HG03196 (cell line): Measurements from ENCODE around the gene LAMC3.

Experiments used
- ATAC-seq: cut with Tn5 transposase; IDR thresholded peaks from one replicate; pipeline ENCODE4 v1.9.1; 2021; ENCODE audit not compliant: unreplicated experiment

The LAMC3 gene

GRCh38 chr9:131042666-131043065 is 33.7 kb downstream of the LAMC3 start:
- ATAC-seq = no peak

- no peak for ATAC-seq
Measured at GRCh38 chr9:131043087-131043486, 34.1 kb downstream of the LAMC3 start.

GRCh38 chr9:131043646-131044045 is 34.7 kb downstream of the LAMC3 start:
- ATAC-seq = no peak

- no peak for ATAC-seq
Measured at GRCh38 chr9:131045300-131046092, 36.5 kb downstream of the LAMC3 start.

GRCh38 chr9:131046093-131046380 is 37.1 kb downstream of the LAMC3 start:
- no peak for ATAC-seq

- no peak for ATAC-seq
Measured at GRCh38 chr9:131046581-131047202, 37.7 kb downstream of the LAMC3 start.

GRCh38 chr9:131048332-131048731 is 39.4 kb downstream of the LAMC3 start:
- ATAC-seq = no peak

- ATAC-seq = no peak
Measured at GRCh38 chr9:131048820-131049219, 39.8 kb downstream of the LAMC3 start.

GRCh38 chr9:131049829-131050715 is 41.1 kb downstream of the LAMC3 start:
- ATAC-seq = no peak

- ATAC-seq = no peak
Measured at GRCh38 chr9:131050831-131051230, 41.9 kb downstream of the LAMC3 start.

GRCh38 chr9:131051592-131052517 is 42.9 kb downstream of the LAMC3 start:
- no peak for ATAC-seq

- ATAC-seq = no peak
Measured at GRCh38 chr9:131053896-131054295, 44.9 kb downstream of the LAMC3 start.

- ATAC-seq = no peak
Measured at GRCh38 chr9:131056781-131057506, 48.0 kb downstream of the LAMC3 start.

- ATAC-seq = no peak
Measured at GRCh38 chr9:131060900-131061630, 52.1 kb downstream of the LAMC3 start.

GRCh38 chr9:131062969-131063368 is 54.0 kb downstream of the LAMC3 start:
- ATAC-seq = no peak

- no peak for ATAC-seq
Measured at GRCh38 chr9:131065599-131065998, 56.6 kb downstream of the LAMC3 start.

- ATAC-seq = no peak
Measured at GRCh38 chr9:131067625-131068024, 58.7 kb downstream of the LAMC3 start.

- ATAC-seq = no peak
Measured at GRCh38 chr9:131068076-131068816, 59.3 kb downstream of the LAMC3 start.

- no peak for ATAC-seq
Measured at GRCh38 chr9:131069699-131070098, 60.7 kb downstream of the LAMC3 start.
